Right lobe of liver (tissue), 6 donors: ENCODE results near the gene ANXA6. TPM values are rescaled to one million over a fixed set of nuclear protein-coding genes. Genes with fewer than 3 reads are reported as not detected.

ENCODE experiments used
- ATAC-seq, 4 donors: fragments of 200-7000 bp; cut with Tn5 transposase; one replicate each; pipeline ENCODE4 v1.9.1; 2020; ENCODE audit warnings: mild to moderate bottlenecking in 4 of 4, moderate library complexity in 4 of 4
- DNase-seq, 3 donors: peaks; one replicate each; pipeline ENCODE4 v3.0.0-alpha.2; 2020
- H3K27ac ChIP-seq, 3 donors: fragments of 200-600 bp; one replicate each; pipeline ENCODE4 v1.8.0; 2022
- H3K27me3 ChIP-seq, 2 donors: fragments of 200-600 bp; one replicate each; pipeline ENCODE4 v1.8.0; 2022
- H3K36me3 ChIP-seq, 4 donors: fragments of 200-600 bp; sonication (generic) in 1 of 4; one replicate each; pipeline versions ENCODE4 v1.5.1 to v1.8.0; 2017 to 2022; ENCODE audit warnings: control low read depth in 1 of 4
- H3K4me1 ChIP-seq, 4 donors: fragments of 200-600 bp; sonication (generic) in 1 of 4; one replicate each; pipeline versions ENCODE4 v1.5.1 to v1.8.0; 2017 to 2022; ENCODE audit warnings: control low read depth in 1 of 4
- H3K4me3 ChIP-seq, 3 donors: fragments of 200-600 bp; one replicate each; pipeline ENCODE4 v1.8.0; 2022
- H3K9me3 ChIP-seq, 4 donors: fragments of 200-600 bp; sonication (generic) in 1 of 4; one replicate each; pipeline versions ENCODE4 v1.5.1 to v1.8.0; 2017 to 2022; ENCODE audit warnings: control low read depth in 1 of 4
- POLR2A ChIP-seq: fragments of 450-650 bp; IDR thresholded peaks from one replicate; pipeline ENCODE4 v1.6.1; 2017; ENCODE audit warnings: antibody characterized with exemption, mild to moderate bottlenecking
- WGBS: methylation state at CpG from one replicate; pipeline ENCODE4 v1.1.6; 2018; ENCODE audit warnings: low coverage, low lambda C conversion rate; ENCODE audit not compliant: insufficient coverage; ENCODE audit errors: missing lambda C conversion rate; 5-methylcytosine and 5-hydroxymethylcytosine counted together
- intact Hi-C, 2 donors: fragments of 100-400 bp; cut with DNase I; formaldehyde crosslinking; loops; one replicate each; pipeline versions ENCODE4 v1.11.2 to v1.14.1; 2022
- total RNA-seq, 6 experiments: library from RNA; depleted of rRNA in 2 of 6; stranded (reverse); fragments of >200 nt in 2 of 6; fragmentation: NEBNext Ultra II Directional in 3 of 6; extraction: Animal tissue kit (Norgen Biotek cat#: 25700) in 3 of 6; gene quantifications; one replicate each; pipeline versions ENCODE4 v1.1.0 to v1.2.4, GENCODE V29; 2016 to 2023
- TF ChIP-seq, protein P1 (sequence below), 4 donors: fragments of 200-600 bp in 3 of 4; fragments of 450-650 bp in 1 of 4; IDR thresholded peaks; one replicate each; pipeline versions ENCODE4 v1.5.1 to v1.8.0; 2016 to 2022; ENCODE audit warnings: antibody characterized with exemption in 4 of 4, mild to moderate bottlenecking in 2 of 4
- donor health status: DM: no; HTN: yes; CAD: no.
- donor health status: DM: no; HTN: no; CAD: no.
- donor health status: DM: no; HTN: no; CAD: no.
- donor health status: DM: no; HTN: yes; CAD: no.
- donor health status: DM: no; HTN: yes; CAD: no.

Gene ANXA6
- total RNA-seq, 6 experiments from 2014 or later: 143 to 236 (median 165) TPM

DNA sequence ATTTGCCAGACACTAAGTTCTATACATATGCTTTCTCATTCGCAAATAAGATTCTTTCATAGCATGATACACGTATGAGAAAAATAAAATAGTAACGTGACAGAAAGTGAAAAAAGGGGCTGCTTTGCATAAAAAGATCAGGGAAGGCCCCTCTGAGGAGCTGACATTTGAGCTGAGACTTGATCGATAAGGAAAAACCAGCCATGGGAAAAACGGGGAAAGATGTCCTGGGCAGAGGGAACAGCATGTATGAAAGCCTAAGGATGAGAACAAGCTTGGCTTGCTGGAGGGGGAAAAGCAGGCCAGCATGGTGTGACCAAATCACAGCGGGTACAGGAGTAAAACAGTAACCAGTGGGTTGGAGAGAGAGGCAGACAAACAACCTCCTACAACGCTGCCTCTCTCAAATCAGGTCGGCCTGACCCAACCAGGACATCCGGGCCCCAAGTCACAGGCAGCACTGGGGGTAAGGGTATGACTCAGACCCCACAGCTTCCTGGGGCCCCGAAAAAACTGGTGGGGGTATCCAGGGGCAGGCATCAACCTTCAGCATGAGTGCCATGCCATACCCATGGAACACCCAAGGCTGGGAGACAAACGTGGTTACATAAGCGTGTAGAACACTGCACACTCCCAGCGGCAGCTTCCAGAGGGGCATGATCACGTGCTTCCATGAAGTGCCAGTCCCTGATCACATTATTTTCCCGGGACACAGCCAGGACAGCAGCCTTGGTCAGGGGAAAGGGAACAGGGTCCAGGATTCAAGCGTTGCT is 78.9 kb downstream of the ANXA6 start:
- peaks cover 0 to 60% (median 30%) of the 10 kb centered on the region in 4 donors for H3K4me1 ChIP-seq
- H3K27ac ChIP-seq: peak overlapping the region; percentile 96 to 99 (median 99)
- TF ChIP-seq POLR2A: peak; percentile 53
- TF ChIP-seq, protein P1, sequence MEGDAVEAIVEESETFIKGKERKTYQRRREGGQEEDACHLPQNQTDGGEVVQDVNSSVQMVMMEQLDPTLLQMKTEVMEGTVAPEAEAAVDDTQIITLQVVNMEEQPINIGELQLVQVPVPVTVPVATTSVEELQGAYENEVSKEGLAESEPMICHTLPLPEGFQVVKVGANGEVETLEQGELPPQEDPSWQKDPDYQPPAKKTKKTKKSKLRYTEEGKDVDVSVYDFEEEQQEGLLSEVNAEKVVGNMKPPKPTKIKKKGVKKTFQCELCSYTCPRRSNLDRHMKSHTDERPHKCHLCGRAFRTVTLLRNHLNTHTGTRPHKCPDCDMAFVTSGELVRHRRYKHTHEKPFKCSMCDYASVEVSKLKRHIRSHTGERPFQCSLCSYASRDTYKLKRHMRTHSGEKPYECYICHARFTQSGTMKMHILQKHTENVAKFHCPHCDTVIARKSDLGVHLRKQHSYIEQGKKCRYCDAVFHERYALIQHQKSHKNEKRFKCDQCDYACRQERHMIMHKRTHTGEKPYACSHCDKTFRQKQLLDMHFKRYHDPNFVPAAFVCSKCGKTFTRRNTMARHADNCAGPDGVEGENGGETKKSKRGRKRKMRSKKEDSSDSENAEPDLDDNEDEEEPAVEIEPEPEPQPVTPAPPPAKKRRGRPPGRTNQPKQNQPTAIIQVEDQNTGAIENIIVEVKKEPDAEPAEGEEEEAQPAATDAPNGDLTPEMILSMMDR (IDR thresholded peaks at IDR 0.05): no peak
- intact Hi-C loops: no loop called here
- ATAC-seq: peak; percentile 35 to 67 (median 53)
- H3K4me3 ChIP-seq: peak overlapping the region; percentile 17 to 96 (median 65)
- H3K36me3 ChIP-seq: no peaks in the 10 kb centered on the region
- 20% methylated on average over 12 of the region's 16 CpGs for WGBS
- no peaks in the 10 kb centered on the region for H3K9me3 ChIP-seq
- peak; percentile 62 to 85 (median 76) for DNase-seq
- H3K27me3 ChIP-seq: no peaks in the 10 kb centered on the region

DNA sequence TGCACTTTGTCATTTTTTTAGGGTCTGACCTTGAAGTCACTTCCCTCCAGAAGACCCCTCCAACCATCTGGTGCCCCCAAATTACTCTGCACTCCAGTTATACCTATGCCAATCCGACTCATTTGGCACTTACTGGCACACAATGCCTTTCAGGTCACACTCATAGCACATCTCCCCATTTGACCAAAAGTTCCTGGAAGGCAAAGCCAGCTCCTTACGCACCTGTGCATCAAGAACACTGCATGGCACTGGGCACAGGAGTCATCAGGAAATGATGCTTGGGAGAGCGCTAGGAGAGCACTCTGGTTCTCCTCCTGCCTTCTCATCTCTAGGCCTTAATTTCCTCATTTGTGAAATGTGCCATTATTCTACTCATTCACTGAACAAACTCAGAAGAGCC is 79.6 kb downstream of the ANXA6 start:
- peak overlapping the region; percentile 96 to 99 (median 99) for H3K27ac ChIP-seq
- DNase-seq (no peak), ATAC-seq (no peak)
- no peak for TF ChIP-seq POLR2A
- TF ChIP-seq, protein P1 (IDR thresholded peaks at IDR 0.05): no peak
- H3K36me3 ChIP-seq: no peaks in the 10 kb centered on the region
- no peaks in the 10 kb centered on the region for H3K27me3 ChIP-seq
- intact Hi-C loops: no loop called here
- no peaks in the 10 kb centered on the region for H3K9me3 ChIP-seq
- WGBS: 57% methylated on average over 2 of the region's 3 CpGs
- H3K4me3 ChIP-seq: peak overlapping the region in 2 of 3 donors; percentile 2 to 17
- peaks cover 0 to 60% (median 30%) of the 10 kb centered on the region in 4 donors for H3K4me1 ChIP-seq

DNA sequence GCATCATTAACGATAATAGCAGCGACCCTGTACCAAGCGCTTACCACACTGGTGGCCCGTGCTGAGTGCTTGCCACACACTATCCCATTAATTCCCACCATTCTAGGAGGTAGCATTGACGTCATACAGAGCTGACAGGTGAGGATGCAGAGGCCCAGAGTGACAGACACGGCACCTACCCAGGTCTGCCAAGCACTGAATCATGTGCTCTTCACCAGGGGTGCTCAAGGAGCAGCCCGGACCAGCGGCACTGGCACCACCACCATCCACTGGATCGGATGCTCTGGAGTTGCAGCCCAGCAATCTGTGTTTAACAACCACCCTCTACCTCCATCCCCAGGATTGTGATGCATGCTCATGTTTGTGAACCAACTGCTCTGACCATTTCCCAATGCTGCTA is 80.2 kb downstream of the ANXA6 start:
- DNase-seq: no peak
- H3K9me3 ChIP-seq: no peaks in the 10 kb centered on the region
- no peak overlapping the region for H3K4me3 ChIP-seq
- H3K27me3 ChIP-seq: no peaks in the 10 kb centered on the region
- TF ChIP-seq, protein P1 (IDR thresholded peaks at IDR 0.05): no peak
- no peak for TF ChIP-seq POLR2A
- peak overlapping the region in 1 of 3 donors; percentile 96 for H3K27ac ChIP-seq
- no peak for ATAC-seq
- no peaks in the 10 kb centered on the region for H3K36me3 ChIP-seq
- peaks cover 0 to 59% (median 30%) of the 10 kb centered on the region in 4 donors for H3K4me1 ChIP-seq
- WGBS: 25% methylated on average over 1 of the region's 9 CpGs
- intact Hi-C loops: no loop called here

DNA sequence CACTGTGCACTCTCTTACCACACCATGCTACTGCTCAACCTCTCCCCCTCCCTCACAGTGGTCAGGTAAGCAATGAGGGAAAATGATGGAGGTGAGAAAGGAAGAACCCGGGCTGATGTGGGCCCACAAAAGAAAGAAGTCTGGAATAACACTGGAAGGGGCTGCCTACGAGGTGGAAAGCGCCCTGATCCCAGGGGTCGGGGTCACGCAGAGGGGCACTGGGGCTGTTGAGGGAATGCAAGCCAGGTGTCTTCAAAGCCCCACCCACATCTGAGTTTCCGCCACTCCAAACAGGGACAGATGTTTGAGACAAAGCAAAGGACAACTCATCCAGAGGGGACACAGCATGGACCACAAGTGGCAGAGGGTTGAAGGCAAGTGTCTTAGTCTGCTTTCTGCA is 81.0 kb downstream of the ANXA6 start:
- ATAC-seq: no peak
- Histone ChIP-seq H3K27ac (peak overlapping the region in 1 of 3 donors; percentile 61), H3K4me3 (no peak overlapping the region), H3K9me3 (no peaks in the 10 kb centered on the region), H3K4me1 (peaks cover 0 to 53% (median 29%) of the 10 kb centered on the region in 4 donors), H3K27me3 (no peaks in the 10 kb centered on the region), H3K36me3 (no peaks in the 10 kb centered on the region)
- whole genome bisulfite sequencing: 68% methylated on average over 3 of the region's 6 CpGs
- intact Hi-C loops: no loop called here
- no peak for DNase-seq
- TF ChIP-seq, protein P1 (IDR thresholded peaks at IDR 0.05): no peak
